ENCODE results near the gene ANKS3.

Gene ANKS3

DNA sequence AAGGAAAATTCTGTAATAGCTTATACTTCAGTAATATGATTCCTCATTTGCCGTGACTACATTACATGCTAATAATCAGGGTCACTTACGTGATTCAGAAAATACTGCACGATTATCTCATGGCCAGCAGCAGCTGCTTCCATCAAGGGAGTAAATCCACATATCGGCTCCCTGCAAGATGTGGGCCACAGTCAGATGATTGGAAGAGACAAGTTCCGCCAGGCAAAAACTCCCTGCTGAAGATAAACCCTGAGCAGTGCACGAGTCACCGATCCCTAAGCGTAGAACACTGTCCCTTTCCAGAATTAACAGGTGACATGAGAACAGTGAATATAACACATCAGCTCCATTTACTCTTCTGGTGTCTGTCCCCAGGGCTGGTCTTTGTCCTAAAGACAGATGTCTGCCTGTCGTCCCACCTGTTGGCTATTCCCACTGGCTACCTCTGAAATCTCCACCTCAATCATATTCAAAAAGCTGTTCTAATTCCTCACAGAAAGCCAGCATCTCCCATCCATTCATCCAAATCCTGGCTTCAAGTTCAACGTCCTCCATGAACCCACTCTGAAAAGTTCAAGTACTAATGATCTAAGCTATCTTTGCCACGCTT, 9.3 kb downstream of the ANKS3 start:
- no peak for DNase-seq (ENCODE audit: low spot score)

DNA sequence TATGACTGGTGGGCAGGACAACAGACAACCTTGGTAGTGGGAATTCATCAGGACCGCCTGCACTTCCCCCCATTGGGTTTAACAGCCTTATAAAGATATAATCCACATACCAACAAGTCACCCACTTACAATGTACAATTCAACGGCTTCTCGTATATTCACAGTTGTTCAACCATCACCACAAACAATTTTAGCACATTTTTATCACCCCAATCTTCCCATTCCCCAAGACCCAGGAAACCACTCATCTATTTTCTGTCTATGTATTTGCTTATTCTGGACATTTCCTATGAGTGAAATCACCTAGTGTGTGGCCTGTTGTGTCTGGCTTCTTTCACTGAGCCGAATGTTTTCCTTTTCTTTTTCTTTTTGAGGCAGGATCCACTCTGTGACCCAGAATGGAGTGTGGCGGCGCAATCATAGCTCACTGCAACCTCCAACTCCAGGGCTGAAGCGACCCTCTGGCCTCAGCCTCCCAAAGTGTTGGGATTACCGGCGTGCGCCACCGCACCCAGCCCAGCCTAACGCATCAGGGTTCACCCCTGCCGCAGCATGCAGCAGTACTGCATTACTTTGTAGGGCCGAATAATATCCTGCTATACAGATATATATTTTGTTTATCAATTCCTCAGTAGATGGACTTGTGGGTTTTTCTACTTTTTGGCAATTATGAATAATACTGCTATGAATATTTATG, 10.9 kb downstream of the ANKS3 start:
- DNase-seq (ENCODE audit: low spot score): no peak

DNA sequence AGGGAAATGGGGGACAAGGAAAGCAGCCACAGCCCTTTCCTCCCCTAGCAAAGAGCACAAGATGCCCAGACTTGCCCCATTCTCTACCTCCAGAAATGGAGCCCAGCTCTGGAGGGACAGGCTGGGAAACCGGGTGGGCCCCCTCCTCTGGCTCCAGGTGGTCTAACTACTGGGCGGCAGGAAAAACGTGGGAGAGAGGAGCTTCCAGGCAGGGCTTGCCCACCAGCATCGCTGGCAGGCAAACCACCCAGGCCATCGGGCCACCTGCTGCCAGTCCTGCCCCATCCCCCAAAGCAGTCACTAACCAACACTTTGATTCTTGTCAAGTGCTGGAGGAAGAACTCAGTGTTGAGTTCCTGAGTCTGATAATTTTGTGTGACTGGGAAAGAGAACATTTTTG, 15.6 kb downstream of the ANKS3 start:
- no peak for DNase-seq (ENCODE audit: low spot score)

DNA sequence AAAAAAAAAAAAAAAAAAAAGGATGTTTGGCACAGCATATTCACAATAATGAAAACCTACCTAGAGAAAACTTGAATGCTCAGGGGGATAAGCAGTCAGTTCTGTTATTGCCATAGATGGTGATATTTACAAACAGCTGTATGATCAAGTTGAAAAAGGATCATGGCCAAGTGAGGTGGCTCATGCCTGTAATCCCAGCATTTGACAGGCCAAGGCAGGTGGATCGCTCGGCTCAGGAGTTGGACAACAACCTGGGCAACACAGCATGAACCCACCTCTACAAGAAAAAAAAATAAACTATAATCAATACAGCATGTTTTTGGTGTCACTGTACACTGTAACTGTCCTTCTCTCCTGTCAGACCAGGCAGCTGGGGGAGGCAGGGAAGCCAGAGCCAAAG, 19.1 kb downstream of the ANKS3 start:
- DNase-seq (ENCODE audit: low spot score): no peak

DNA sequence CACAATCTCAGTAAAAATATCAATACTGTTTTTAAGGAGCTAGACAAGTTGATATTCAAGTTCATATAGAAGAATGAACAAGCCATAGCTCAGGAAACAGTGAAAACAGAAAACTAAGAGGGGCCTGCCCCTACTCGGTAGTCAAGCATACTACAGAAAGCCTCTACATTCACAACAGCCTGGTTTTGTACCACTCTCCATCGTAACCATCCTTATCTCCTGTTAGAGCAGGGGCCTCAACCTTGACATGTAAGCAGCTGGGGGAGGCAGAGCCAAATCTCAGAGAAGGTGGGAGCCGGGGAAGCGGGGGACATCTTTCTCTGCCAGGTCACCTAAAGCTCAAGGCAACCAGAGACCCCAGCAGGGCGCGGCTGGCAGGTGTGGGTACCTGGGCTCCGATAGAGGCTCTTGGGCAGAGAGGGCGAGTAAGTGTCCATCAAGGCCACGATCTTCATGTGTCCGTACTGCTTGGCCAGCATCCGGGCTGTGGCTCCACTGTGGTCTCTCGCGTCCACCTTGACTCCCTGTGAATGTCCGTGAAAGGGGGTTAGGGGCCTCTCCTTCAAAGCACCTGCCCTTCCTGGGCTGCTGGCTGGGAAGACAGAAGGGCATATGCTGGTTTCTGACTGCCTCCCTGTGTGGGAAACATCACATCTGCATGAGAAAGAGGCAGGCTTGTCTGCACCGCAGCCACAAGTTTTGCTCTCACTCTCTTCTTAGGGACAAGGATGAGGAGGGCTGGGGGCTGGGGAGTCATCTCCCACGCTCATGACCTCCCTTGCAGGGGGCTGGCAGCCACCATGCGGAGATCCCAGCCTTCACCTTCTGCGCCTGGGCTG, 20.2 kb downstream of the ANKS3 start:
- no peak for DNase-seq (ENCODE audit: low spot score)

DNA sequence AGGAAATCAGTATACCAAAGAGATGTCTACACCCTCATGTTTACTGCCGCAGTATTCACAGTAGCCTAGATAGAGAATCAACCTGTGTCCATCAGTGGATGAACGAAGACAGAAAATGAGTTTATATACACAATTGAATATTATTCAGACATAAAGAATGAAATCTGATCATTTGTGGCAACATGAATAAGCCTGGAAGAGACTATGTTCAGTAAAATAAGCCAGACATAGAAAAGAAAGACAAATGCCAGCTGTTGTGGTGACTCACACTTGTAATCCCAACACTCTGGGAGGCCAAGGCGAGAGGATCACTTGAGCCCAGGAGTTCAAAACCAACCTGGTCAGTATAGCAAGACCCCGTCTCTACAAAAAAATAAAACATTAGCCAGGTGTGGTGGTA, 24.6 kb downstream of the ANKS3 start:
- DNase-seq (ENCODE audit: low spot score): no peak

DNA sequence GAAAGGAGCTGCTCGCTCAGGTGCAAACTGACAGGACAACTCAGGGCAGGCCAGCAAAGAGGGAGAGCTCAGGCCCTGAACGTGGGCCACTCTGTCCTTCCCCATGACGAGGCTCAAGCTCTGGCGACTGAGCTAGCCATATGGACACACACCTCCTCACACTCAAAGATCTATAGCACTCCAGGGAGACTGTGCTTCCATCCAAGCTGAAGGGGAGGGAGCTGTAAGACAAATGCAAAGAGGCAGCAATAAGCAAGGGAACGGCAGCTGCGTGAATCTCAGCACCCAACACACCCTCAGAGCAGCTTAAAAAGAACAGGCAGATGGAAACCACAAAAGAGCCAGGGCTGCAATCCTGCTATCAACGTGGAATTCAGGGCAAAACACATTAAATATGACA, 27.2 kb downstream of the ANKS3 start:
- DNase-seq (ENCODE audit: low spot score): no peak

DNA sequence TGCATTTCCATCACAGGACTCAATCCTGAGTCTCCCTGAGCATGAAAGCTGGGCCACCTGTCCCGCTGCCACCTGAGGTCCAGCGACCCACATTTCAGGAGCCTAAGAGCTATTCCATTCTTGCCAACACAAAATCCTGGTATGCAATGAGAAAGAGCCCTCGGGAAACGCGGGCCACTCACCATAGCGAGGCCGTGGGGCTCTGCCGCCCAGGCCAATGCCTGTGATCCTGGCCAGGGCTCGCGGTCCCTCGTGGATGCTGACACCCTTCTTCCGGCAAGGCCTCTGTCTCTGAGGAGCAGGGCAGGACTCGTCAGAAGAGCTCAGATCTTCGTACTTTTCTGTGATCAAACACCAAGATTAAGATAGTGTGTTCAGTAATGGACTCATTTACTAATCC, 29.2 kb downstream of the ANKS3 start:
- DNase-seq (ENCODE audit: low spot score): no peak

DNA sequence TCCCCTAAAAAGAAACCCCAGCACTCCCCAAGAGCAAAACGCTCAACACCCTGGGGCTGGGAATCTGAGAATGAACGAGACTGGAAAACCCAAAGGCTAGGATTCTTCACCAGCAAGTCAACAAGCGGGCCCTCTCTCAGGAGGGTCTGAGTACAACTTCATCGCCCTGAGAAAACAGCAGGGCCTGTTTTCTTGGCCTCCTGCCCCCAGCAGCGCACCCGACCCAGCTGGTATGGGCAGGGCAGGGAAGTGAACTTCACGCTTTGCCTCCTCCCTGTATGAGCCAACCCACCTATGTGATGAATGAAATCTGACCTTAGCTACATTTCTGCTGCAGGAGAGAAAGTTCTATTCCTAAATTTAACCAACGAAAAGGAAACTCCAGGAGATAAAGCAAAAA, 29.6 kb downstream of the ANKS3 start:
- DNase-seq (ENCODE audit: low spot score): no peak

DNA sequence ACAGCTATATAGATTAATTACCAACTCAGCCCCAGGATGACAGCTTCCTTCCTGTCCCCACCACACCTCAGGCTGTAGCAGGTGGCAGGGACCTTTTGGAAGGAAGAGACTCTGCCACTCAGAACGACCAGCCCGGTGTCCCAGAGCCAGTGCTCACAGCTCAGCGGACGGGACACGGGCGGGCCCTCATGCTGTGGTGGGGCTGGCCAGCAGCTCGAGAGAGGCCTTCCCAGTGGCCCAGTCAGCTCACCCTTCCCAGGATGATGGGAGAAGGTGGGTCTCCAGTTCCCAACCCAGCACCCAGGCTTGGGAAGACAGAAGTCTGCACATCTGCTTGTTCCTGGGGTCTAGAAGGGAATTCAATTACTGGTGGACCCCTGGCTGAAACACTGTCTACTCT, 30.2 kb downstream of the ANKS3 start:
- DNase-seq (ENCODE audit: low spot score): no peak

DNA sequence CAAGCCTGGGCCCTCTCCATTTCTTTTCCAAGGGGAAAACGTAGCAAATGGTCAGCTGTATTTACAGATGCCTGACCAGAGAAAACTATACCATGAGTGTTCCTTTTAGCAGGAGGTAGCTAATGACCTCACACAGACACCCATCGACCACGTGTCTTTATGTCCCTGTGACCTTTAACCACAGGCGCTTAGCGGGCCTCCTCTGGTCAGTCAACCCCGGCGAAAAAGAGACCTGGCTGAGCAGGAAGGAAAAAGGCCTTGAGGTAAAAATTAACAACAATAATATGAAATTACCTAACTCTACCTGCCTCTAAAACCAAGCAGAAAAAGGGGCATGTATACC, 31.6 kb downstream of the ANKS3 start:
- DNase-seq (ENCODE audit: low spot score): no peak

DNA sequence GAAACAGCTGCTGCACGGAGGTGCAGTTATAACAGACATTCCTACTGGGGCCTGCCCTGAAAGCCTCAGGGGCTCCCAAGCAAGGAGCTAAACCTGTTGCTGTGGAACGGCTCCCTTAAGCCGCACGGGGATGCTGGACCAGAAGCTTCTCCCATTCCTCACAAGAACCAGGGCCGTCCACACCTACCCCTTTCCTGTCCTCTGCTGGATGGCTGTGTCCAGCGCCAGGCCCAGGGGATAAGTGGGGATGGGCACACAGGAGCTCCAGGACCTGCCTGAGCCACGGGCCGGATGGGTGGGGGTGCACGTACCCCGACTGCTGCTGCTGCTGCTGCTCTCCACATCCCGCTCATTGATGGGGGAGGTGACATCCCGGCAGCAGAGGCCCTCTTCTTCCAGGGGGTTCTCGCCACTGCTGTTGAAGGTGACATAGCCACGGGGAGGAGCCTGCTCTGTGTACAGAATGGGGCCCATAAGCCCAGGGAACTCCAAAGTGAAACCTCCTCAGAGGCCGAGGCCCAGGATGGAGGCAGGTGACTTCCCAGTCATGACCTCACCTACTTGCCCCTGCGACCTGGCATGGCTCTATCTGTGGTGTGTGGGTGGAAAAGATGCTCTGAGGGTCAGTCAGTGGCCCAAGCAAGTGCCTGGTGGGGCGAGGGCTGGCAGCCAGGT, 32.1 kb downstream of the ANKS3 start:
- DNase-seq (ENCODE audit: low spot score): no peak

DNA sequence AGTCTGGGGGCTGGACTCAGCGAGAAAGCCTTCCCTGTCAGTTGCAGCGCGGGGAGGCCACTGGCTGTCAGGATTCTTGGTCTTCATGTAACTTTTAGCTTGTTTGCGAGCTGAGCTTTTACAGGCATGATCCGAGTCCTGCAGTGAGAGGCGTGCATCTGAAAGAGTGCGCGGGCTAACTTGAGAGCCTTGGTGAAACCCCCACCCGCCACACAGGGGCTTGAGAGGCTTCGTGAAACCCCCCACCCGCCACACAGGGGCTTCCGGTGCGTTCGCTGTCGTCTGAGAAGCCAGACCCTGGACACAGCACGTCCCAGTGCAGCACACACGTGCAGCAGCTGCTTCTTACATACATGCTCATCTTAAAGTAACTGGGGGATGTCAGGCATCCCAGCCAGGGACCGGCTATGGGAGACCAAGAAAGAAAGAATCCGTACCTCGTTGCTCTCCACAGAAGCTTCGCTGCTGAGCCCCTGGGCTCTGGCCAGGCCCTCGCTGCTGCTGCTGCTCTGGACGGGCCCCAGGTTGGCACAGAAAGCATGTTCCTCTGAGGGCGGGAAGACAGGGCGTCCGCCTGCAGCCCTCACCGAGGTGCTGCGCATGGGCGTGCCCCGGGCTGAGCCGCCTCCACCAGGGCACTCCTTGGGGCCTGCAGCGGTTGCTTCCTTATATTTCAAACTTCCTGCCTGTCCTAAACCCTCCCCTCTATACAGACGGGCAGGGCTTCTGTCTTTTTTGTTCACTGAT, 32.9 kb downstream of the ANKS3 start:
- DNase-seq (ENCODE audit: low spot score): no peak

DNA sequence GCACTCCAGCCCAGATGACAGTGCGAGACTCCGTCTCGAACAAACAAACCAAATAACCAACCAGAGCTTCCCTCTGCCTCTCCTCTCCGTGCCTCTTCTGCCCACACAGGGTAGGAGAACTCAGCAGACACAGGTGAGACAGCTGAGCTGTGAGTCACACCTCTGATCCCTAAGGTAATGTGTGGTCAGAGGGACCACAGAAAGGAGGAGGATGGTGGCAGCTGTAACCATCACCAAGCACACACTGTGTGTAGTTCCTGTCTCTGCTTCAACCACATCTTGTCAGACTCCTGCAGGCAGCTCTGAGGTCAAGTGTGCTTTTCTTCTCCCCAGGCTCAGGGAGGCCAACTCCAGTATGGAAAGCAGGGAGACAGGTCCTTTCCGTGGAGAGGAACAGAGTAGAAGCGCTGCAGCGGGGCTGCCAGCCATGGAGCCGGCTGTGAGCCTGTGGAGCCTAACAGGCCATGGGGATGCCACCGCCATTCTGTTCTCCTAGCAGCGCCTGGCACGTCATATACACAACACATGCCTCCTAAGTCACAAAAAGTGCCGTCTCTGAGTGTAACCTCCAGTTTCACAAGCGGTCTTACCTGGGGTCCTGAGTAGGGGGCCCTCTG, 33.6 kb downstream of the ANKS3 start:
- no peak for DNase-seq (ENCODE audit: low spot score)

DNA sequence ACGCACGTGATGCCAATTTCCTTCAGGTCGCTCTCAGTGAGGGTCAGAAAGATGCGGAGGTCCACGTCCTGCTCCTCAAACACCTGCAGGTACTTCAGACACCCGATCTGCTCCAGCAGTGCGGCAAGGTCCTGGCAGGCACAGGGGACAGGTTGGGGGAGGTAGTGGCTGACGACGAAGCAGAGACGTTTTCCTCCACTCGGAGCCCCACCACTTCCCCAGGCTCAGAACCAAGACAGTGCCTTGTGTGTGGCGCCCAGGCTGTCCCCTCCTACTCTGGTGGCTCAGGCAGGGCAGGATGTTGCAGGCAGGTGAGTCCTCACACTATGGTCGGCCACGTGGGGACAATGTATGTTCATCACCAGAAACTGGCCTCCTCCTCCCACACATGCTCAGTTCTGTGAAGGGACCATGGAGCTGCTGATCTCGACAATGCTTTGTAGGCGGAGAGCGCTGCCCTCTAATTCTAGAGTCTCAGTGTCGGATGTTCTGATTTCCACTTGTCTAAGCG, 35.0 kb downstream of the ANKS3 start:
- DNase-seq (ENCODE audit: low spot score): no peak

DNA sequence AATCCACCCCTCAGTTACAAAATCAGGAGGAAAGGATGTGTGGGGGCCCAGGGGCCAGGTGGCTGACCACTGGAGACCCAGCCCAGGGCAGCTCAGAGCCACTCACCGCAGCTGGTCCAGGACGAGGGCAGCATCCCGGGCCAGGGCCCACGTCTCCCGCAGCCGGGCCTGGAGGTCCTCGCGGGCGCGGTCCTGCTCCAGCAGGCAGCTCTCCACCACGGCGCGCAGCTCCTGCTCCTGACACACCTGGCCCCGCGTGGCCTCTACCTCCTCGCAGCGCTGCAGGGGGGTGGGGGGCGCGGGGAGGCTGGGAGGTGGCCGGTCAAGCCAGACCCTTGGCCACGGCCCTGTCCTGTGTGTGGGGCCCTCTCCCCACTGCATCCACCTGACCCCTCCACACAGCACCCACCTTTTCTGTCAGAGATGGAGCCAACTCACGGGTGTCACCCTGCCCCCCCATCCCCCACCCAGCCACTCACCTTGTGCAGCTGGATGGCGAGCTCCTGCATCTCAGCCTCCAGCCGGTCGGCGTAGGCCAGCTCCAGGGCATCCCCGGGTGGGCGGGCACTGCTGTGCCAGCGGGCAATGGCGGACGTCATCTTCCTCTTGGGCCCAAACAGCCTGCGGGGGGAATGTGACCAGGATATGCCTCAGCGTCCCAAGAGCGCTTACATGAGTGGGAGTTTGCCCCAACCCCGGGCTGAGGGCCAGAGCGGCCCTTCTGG, 35.6 kb downstream of the ANKS3 start:
- no peak for DNase-seq (ENCODE audit: low spot score)

DNA sequence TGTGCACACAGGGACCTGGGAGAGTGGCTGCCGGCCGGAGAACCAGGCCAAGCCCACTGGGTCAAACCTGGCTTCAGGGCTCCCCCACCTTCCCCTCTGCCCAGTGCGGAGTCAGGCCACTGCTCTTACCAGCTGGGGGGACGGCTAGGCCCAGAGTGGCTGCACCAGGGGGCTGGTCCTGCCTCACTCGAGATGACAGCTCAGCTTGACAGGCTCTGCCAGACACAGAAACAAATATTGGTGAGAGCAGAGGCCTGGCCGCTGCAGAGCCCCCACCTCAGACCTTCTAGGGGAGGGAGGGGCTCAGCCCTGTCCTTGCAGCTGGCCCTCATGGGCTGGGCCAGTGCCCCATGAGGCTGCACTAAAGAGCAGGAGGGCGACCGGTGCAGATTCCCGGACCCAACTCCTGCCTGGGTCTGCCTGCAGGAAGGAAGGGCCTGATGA, 36.2 kb downstream of the ANKS3 start:
- no peak for DNase-seq (ENCODE audit: low spot score)

DNA sequence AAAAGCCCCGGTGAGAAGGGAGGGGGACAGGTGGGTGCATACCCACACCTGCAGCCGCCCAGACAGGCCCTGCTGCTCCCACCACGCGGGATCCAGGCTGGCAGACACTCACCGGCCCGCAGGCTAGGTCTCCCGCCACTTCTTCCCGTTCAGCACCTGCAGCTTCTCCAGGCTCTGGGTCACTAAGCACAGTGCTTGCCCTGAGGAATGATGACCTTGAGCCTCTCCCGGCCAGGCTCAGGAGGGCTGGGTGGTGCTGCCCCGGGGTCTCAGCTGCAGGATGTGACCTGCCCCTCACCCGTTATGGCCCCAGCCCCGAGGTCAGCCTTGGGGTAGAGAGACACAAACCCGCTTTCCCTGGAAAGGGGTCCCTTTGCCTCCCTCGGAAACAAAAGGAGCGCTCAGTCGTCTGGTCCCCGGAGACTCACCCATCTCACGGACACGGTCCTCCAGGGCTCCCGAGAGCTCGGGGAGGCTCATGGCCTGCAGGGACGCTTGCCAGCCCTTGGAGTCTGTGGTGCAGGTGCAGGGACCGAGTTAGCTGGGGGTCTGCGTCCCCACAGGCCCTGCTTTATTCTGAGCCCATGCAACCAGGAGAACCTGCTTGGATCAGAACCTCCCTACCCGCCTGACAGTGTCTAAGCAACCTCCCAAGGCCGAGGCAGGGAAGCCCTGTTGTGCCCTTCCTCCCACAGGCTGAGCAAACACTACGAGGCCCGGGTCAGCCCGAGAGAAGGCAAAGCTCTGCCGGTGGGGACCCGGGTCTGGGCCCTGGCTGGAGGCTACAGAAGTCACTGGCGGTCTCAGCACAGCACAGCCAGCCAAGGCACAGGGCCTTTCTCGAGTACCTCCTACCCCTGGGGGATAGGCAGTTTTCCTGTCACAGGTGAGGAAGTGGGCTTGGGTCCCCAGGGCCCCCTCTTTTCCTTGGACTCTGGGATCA, 36.9 kb downstream of the ANKS3 start:
- DNase-seq (ENCODE audit: low spot score): no peak

DNA sequence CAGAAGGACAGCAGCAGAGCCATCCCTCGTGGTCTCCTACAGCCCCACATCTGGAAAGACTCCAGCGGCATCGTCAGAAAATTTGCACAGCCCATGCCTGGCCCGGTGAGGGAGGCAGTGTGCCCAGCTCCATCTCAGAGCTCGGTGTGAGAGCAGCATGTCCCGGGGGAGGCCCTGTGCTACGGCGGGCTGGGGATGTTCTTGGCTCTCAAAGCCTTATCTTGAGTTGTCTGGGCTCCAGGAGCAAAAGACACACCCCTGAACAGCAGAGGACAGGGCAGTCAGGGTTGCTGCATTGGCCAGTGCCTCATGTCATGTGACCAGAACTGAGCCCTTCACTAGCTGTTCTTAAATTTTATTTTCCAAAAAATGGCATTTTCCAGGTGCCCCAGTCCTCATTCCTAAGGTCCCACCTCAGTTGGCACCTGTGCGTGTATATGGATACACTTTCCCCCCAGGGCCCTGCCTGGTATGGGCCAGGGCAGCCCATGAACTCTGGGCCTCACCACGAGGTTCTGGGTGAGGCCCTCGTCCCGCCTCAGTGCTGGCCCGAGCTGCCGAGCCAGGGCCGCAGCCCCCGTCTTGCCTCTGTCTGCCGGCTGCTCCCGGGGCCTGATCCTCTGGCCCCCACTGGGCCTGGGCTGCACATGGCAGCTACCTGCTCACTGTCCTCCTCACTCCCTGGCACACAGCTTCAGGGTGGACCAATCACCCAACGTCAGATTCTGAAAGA, 37.7 kb downstream of the ANKS3 start:
- DNase-seq (ENCODE audit: low spot score): no peak

Measured in putamen (tissue), 1 donor.